ENCODE data around the gene SMIM3.

The SMIM3 gene

DNA sequence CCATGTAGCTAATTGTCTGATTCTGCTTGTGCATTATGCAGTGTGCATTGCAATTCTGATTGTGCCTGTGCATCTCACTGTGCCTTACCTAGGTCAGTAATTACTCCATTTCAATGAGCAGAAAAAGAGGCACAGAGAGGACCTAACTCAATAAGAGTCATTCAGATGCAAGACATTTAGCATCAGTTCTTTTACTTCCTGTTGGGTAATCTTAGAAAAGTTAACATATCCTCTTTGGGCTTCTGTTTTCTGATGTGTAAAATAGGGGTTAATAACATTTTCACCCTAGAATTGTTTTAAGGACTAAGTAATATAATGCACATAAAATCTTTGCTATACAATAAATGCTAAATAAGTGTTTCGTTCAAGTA lies 12.8 kb upstream of the SMIM3 start:
- Histone ChIP-seq H3K9me2 (replicated peaks; ENCODE audit: insufficient read depth, low read length) (no peaks in the 10 kb centered on the region), H3K27me3 (replicated peaks; ENCODE audit: insufficient read depth, low read length) (no peaks in the 10 kb centered on the region), H3F3A (ENCODE audit: insufficient read depth, low read length) (no peaks in the 10 kb centered on the region), H4K20me1 (ENCODE audit: insufficient read depth, low read length) (no peaks in the 10 kb centered on the region), H2AFZ (ENCODE audit: low read length) (no peak overlapping the region), H3K4me3 (ENCODE audit: low read length) (no peak overlapping the region), H3K79me2 (ENCODE audit: low read length) (no peaks in the 10 kb centered on the region), H3K9me3 (replicated peaks; ENCODE audit: insufficient read depth, low read length) (no peaks in the 10 kb centered on the region), H3K9ac (ENCODE audit: low read length) (no peak overlapping the region), H3K27ac (ENCODE audit: low read length) (no peak overlapping the region), H3K36me3 (replicated peaks; ENCODE audit: insufficient read depth, low read length) (no peaks in the 10 kb centered on the region), H3K4me2 (ENCODE audit: low read depth, low read length) (no peak overlapping the region), H3K4me1 (ENCODE audit: low read length) (no peaks in the 10 kb centered on the region)
- TF ChIP-seq EZH2phosphoT487 (IDR thresholded peaks at IDR 0.05; ENCODE audit: low read length) (no peak), EZH2 (optimal IDR thresholded peaks at IDR 0.05; ENCODE audit: low read depth, low read length) (no peak)
- TF ChIP-seq, protein P1, sequence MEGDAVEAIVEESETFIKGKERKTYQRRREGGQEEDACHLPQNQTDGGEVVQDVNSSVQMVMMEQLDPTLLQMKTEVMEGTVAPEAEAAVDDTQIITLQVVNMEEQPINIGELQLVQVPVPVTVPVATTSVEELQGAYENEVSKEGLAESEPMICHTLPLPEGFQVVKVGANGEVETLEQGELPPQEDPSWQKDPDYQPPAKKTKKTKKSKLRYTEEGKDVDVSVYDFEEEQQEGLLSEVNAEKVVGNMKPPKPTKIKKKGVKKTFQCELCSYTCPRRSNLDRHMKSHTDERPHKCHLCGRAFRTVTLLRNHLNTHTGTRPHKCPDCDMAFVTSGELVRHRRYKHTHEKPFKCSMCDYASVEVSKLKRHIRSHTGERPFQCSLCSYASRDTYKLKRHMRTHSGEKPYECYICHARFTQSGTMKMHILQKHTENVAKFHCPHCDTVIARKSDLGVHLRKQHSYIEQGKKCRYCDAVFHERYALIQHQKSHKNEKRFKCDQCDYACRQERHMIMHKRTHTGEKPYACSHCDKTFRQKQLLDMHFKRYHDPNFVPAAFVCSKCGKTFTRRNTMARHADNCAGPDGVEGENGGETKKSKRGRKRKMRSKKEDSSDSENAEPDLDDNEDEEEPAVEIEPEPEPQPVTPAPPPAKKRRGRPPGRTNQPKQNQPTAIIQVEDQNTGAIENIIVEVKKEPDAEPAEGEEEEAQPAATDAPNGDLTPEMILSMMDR (IDR thresholded peaks at IDR 0.05; ENCODE audit: low read length): no peak
- DNase-seq: no peak

DNA sequence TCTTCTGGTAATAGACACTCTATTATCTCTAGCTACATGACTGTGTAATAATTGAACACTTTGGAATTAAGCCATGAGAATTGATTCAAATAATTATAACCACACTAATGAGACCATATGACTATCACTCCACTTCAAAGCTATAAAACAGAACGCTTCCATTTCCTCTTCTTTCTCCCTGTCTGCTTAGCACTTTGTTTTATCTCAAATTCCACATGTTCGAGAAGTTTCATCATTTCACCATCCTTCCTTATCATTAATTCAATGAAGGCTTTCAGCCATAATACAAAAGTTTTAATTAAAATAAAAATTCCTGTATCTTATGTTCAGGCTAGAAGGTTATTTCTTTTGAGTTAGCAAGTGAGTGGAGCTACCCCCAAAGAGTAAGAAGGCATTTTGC lies 12.3 kb upstream of the SMIM3 start:
- H3K4me1 ChIP-seq (ENCODE audit: low read length): no peaks in the 10 kb centered on the region
- H2AFZ ChIP-seq (ENCODE audit: low read length): no peak overlapping the region
- H3K9ac ChIP-seq (ENCODE audit: low read length): no peak overlapping the region
- H3K9me3 ChIP-seq (replicated peaks; ENCODE audit: insufficient read depth, low read length): no peaks in the 10 kb centered on the region
- H4K20me1 ChIP-seq (ENCODE audit: insufficient read depth, low read length): no peaks in the 10 kb centered on the region
- H3K36me3 ChIP-seq (replicated peaks; ENCODE audit: insufficient read depth, low read length): no peaks in the 10 kb centered on the region
- no peaks in the 10 kb centered on the region for H3K27me3 ChIP-seq (replicated peaks; ENCODE audit: insufficient read depth, low read length)
- no peaks in the 10 kb centered on the region for H3K9me2 ChIP-seq (replicated peaks; ENCODE audit: insufficient read depth, low read length)
- no peak overlapping the region for H3K4me3 ChIP-seq (ENCODE audit: low read length)
- DNase-seq: no peak
- no peak overlapping the region for H3K4me2 ChIP-seq (ENCODE audit: low read depth, low read length)
- H3K79me2 ChIP-seq (ENCODE audit: low read length): no peaks in the 10 kb centered on the region
- H3K27ac ChIP-seq (ENCODE audit: low read length): no peak overlapping the region
- H3F3A ChIP-seq (ENCODE audit: insufficient read depth, low read length): no peaks in the 10 kb centered on the region
- TF ChIP-seq, protein P1 (IDR thresholded peaks at IDR 0.05; ENCODE audit: low read length): no peak
- TF ChIP-seq EZH2phosphoT487 (IDR thresholded peaks at IDR 0.05; ENCODE audit: low read length): no peak
- no peak for TF ChIP-seq EZH2 (optimal IDR thresholded peaks at IDR 0.05; ENCODE audit: low read depth, low read length)

DNA sequence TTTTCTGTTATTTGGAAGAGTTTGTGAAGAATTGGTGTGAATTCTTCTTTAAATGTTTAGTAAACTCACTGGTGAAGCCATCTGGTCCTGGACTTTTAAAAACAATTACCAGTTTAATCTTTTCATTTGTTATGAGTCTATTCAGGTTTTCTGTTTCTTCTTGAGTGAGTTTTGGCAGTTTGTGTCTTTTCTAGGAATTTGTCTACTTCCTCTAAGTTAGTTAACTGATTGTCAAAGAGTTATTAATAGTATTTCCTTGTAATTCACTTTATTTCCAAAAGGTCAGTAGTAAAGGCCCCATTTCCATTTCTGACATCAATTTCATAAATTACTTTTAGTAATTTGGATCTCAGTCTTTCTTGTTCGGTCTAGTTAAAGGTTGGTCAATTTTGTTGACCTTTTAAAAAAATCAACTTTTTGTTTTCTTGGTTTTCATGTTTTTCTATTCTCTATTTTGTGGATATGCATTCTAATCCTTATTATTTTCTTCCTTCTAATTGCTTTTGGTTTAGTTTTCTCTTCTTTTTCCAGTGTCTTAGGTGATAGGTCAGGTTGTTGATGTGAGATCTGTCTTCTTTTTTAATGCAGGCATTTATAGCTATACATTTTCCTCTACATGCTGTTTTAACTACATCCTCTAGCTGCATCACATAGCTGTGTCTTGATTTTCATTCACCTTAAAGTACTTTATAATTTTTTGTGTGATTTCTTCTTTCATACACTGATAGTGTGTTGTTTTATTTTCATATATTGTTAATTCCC lies 7.3 kb upstream of the SMIM3 start:
- no peak overlapping the region for H3K4me2 ChIP-seq (ENCODE audit: low read depth, low read length)
- H2AFZ ChIP-seq (ENCODE audit: low read length): no peak overlapping the region
- no peaks in the 10 kb centered on the region for H3K4me1 ChIP-seq (ENCODE audit: low read length)
- H3K4me3 ChIP-seq (ENCODE audit: low read length): no peak overlapping the region
- H3K36me3 ChIP-seq (replicated peaks; ENCODE audit: insufficient read depth, low read length): no peaks in the 10 kb centered on the region
- H3K9me2 ChIP-seq (replicated peaks; ENCODE audit: insufficient read depth, low read length): no peaks in the 10 kb centered on the region
- no peak for DNase-seq
- H3K9ac ChIP-seq (ENCODE audit: low read length): no peak overlapping the region
- H3K9me3 ChIP-seq (replicated peaks; ENCODE audit: insufficient read depth, low read length): no peaks in the 10 kb centered on the region
- H3K79me2 ChIP-seq (ENCODE audit: low read length): no peaks in the 10 kb centered on the region
- TF ChIP-seq EZH2phosphoT487 (IDR thresholded peaks at IDR 0.05; ENCODE audit: low read length): no peak
- TF ChIP-seq, protein P1 (IDR thresholded peaks at IDR 0.05; ENCODE audit: low read length): no peak
- TF ChIP-seq EZH2 (optimal IDR thresholded peaks at IDR 0.05; ENCODE audit: low read depth, low read length): no peak
- H4K20me1 ChIP-seq (ENCODE audit: insufficient read depth, low read length): no peaks in the 10 kb centered on the region
- H3F3A ChIP-seq (ENCODE audit: insufficient read depth, low read length): no peaks in the 10 kb centered on the region
- H3K27ac ChIP-seq (ENCODE audit: low read length): no peak overlapping the region
- no peaks in the 10 kb centered on the region for H3K27me3 ChIP-seq (replicated peaks; ENCODE audit: insufficient read depth, low read length)
